ENCODE results near the gene SEC22A. TPM values are rescaled to one million over a fixed set of nuclear protein-coding genes. Genes with fewer than 3 reads are reported as not detected.

The SEC22A gene
- total RNA-seq, 1 donor from 2014 or later: 15.9 TPM

DNA sequence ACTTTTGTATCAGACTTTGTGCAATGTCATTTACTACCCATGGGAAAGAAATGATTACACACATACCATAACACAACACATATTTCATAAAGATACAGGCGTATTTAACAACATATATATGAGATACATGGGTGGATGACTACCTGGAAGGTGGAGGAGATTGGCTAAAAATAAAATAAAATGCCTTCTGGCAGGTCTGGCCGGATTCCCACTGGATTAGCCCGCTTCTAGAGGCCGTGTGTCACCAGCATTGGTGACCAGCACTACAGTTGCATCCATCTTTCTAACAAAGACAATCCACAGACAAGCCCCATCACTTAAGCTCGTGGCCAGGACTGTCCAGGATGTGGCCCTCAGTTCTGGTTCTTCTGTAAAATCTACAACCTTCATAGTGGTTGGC, 21.0 kb upstream of the SEC22A start:
- DNase-seq: no peak
- H3K4me3 Mint-ChIP-seq: no peak overlapping the region
- CTCF ChIA-PET: interaction anchor here (1.0 kb wide), 1 partner anchor 9 kb away, joined by 5 read pairs; no protein-coding TSS in a partner anchor
- peaks cover 18% of the 10 kb centered on the region for H3K9me3 Mint-ChIP-seq
- H3K27ac Mint-ChIP-seq: no peak overlapping the region
- no peaks in the 10 kb centered on the region for H3K27me3 Mint-ChIP-seq
- ATAC-seq (ENCODE audit: low read depth): no peak
- H3K4me1 Mint-ChIP-seq: no peaks in the 10 kb centered on the region
- H3K36me3 Mint-ChIP-seq (ENCODE audit: low read depth): peaks cover 4% of the 10 kb centered on the region
- POLR2A ChIA-PET: no interaction called here
- TF ChIP-seq, protein P1, sequence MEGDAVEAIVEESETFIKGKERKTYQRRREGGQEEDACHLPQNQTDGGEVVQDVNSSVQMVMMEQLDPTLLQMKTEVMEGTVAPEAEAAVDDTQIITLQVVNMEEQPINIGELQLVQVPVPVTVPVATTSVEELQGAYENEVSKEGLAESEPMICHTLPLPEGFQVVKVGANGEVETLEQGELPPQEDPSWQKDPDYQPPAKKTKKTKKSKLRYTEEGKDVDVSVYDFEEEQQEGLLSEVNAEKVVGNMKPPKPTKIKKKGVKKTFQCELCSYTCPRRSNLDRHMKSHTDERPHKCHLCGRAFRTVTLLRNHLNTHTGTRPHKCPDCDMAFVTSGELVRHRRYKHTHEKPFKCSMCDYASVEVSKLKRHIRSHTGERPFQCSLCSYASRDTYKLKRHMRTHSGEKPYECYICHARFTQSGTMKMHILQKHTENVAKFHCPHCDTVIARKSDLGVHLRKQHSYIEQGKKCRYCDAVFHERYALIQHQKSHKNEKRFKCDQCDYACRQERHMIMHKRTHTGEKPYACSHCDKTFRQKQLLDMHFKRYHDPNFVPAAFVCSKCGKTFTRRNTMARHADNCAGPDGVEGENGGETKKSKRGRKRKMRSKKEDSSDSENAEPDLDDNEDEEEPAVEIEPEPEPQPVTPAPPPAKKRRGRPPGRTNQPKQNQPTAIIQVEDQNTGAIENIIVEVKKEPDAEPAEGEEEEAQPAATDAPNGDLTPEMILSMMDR (IDR thresholded peaks at IDR 0.05): no peak
- intact Hi-C loops (cut with micrococcal nuclease): no loop called here

- POLR2A ChIA-PET: no interaction called here
Observed at GRCh38 chr3:123186695-123187094, 15.0 kb upstream of the SEC22A start.

GRCh38 chr3:123188058-123188457, 13.7 kb upstream of the SEC22A start:
- Mint-ChIP-seq H3K4me3 (no peak overlapping the region), H3K9me3 (peaks cover 6% of the 10 kb centered on the region), H3K4me1 (no peaks in the 10 kb centered on the region), H3K27me3 (no peaks in the 10 kb centered on the region), H3K36me3 (ENCODE audit: low read depth) (no peaks in the 10 kb centered on the region), H3K27ac (no peak overlapping the region)
- no peak for DNase-seq
- ChIA-PET POLR2A (no interaction called here), CTCF (no interaction called here)
- TF ChIP-seq, protein P1 (IDR thresholded peaks at IDR 0.05): no peak
- no peak for ATAC-seq (ENCODE audit: low read depth)
- intact Hi-C loops (cut with micrococcal nuclease): no loop called here

More at GRCh38 chr3:123186695-123187094, 15.0 kb upstream of the SEC22A start:
- CTCF ChIA-PET: no interaction called here
- H3K4me3 Mint-ChIP-seq: no peak overlapping the region
- no peaks in the 10 kb centered on the region for H3K27me3 Mint-ChIP-seq
- TF ChIP-seq, protein P1 (IDR thresholded peaks at IDR 0.05): no peak
- no peak overlapping the region for H3K27ac Mint-ChIP-seq
- intact Hi-C loops (cut with micrococcal nuclease): no loop called here
- peaks cover 4% of the 10 kb centered on the region for H3K36me3 Mint-ChIP-seq (ENCODE audit: low read depth)
- H3K9me3 Mint-ChIP-seq: peaks cover 17% of the 10 kb centered on the region
- ATAC-seq (ENCODE audit: low read depth) (no peak), DNase-seq (no peak)
- no peaks in the 10 kb centered on the region for H3K4me1 Mint-ChIP-seq

DNA sequence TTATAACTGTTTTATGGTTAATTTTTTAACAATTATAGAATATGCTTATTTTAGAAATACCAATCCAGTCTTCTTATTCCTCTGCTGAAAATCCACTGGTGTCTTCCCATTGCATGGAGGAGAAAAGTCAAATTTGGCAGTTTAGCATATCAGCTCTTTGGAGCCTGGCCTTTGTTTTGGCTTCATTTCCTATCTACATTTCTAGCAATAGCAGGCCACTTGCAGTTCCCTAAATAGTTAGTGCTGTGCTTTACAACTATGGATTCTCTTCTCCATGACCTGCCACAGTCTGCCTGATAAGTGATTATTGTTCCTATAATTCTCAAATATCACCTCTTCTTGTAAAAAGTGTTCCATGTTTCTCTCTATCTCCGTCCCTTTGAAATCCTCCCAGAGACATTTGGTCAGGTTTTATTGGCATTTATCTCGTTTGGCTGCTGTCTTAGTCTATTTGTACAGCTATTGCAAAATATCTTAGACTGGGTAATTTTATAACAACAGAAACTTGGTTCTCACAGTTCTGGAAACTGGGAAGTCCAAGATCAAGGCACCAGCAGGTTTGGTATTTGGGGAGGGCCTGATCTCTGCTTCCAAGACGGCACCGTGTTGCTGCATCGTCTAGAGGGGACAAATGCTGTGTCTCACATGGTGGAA, 8.2 kb upstream of the SEC22A start:
- POLR2A ChIA-PET: no interaction called here
- H3K4me1 Mint-ChIP-seq: no peaks in the 10 kb centered on the region
- H3K27ac Mint-ChIP-seq: no peak overlapping the region
- intact Hi-C loops (cut with micrococcal nuclease): no loop called here
- H3K27me3 Mint-ChIP-seq: peaks cover 1% of the 10 kb centered on the region
- ATAC-seq (ENCODE audit: low read depth) (no peak), DNase-seq (no peak)
- H3K4me3 Mint-ChIP-seq: no peak overlapping the region
- TF ChIP-seq, protein P1 (IDR thresholded peaks at IDR 0.05): no peak
- CTCF ChIA-PET: no interaction called here
- no peaks in the 10 kb centered on the region for H3K36me3 Mint-ChIP-seq (ENCODE audit: low read depth)
- peaks cover 3% of the 10 kb centered on the region for H3K9me3 Mint-ChIP-seq

DNA sequence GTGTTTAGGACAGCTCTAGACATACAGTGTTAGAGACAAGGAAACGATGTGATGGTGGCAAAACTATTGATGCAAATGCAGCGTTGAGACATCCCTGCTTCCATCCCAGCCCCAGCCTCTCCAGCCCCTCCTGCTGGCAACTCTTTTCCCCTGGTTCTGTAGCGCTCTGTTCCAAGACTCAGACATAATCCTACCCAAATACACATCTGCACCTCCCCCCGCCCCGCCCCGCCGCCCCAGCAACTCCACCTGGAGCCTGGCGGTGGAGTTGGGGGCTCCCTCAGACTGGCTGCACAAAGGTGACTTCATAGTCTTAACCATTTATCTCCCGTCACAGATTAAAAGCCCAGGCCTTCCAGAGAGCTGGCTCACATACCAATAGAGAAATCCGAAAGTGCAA, 7.2 kb upstream of the SEC22A start:
- no peak overlapping the region for H3K4me3 Mint-ChIP-seq
- no peaks in the 10 kb centered on the region for H3K36me3 Mint-ChIP-seq (ENCODE audit: low read depth)
- H3K27me3 Mint-ChIP-seq: peaks cover 1% of the 10 kb centered on the region
- ATAC-seq (ENCODE audit: low read depth): no peak
- ChIA-PET POLR2A (no interaction called here), CTCF (no interaction called here)
- TF ChIP-seq, protein P1 (IDR thresholded peaks at IDR 0.05): no peak
- DNase-seq: no peak
- intact Hi-C loops (cut with micrococcal nuclease): no loop called here
- H3K27ac Mint-ChIP-seq: no peak overlapping the region
- no peaks in the 10 kb centered on the region for H3K4me1 Mint-ChIP-seq
- H3K9me3 Mint-ChIP-seq: peaks cover 3% of the 10 kb centered on the region
